Pancreas (tissue), 10 donors: ENCODE data around the gene ANKRD36C. TPM values are rescaled to one million over a fixed set of nuclear protein-coding genes. Genes with fewer than 3 reads are reported as not detected.
A peak's percentile ranks its signal among the peaks of the same experiment; 100 is the strongest.
"Not testable (repeated sequence)": the region's sequence is repeated elsewhere in the genome, so short reads cannot be mapped to it uniquely, and the experiment has no call there.

ENCODE experiments used
- ATAC-seq, 4 donors: fragments of 200-7000 bp; cut with Tn5 transposase; one replicate each; pipeline versions ENCODE4 v1.8.0 to v1.9.1; 2020; ENCODE audit warnings: mild to moderate bottlenecking in 4 of 4, moderate library complexity in 4 of 4
- DNase-seq, 6 donors: peaks; one replicate each; pipeline ENCODE4 v3.0.0-alpha.2; 2020
- FAIRE-seq: peaks from 2 replicates; lab custom pipeline; 2012; peaks lifted over from hg19 to GRCh38; lab: Jason Lieb, UNC
- H3K27ac ChIP-seq, 4 donors: fragments of 200-600 bp; sonication (generic); 1 replicate in 3 of 4; 2 replicates in 1 of 4; pipeline versions ENCODE4 v1.5.0 to v1.8.0; 2020
- H3K27me3 ChIP-seq, 4 donors: fragments of 200-600 bp; one replicate each; pipeline ENCODE4 v1.8.0; 2021
- H3K36me3 ChIP-seq, 3 donors: fragments of 200-600 bp; sonication (generic) in 1 of 3; one replicate each; pipeline versions ENCODE4 v1.5.0 to v1.8.0; 2020 to 2021
- H3K4me1 ChIP-seq, 3 donors: fragments of 200-600 bp; one replicate each; pipeline ENCODE4 v1.8.0; 2021
- H3K4me3 ChIP-seq, 4 donors: fragments of 200-600 bp; sonication (generic) in 2 of 4; one replicate each; pipeline versions ENCODE4 v1.5.0 to v1.8.0; 2020 to 2021
- H3K9me3 ChIP-seq, 4 donors: fragments of 200-600 bp; one replicate each; pipeline ENCODE4 v1.8.0; 2021
- WGBS, 2 donors: extraction: QIAGEN DNeasy Blood & Tissue Kit; methylation state at CpG; one replicate each; pipeline ENCODE4 v1.1.7; 2013; 5-methylcytosine and 5-hydroxymethylcytosine counted together
- intact Hi-C, 3 donors: fragments of 100-400 bp; cut with DNase I; formaldehyde crosslinking; loops; one replicate each; pipeline versions ENCODE4 v1.11.1 to v1.14.2; 2022
- polyA plus RNA-seq, 2 donors: library from polyadenylated mRNA; stranded (reverse); fragments of 200-250 nt; gene quantifications; one replicate each; pipeline ENCODE4 v1.2.3, GENCODE V29; 2013
- total RNA-seq, 6 donors: library from RNA; stranded (reverse); fragmentation: NEBNext Ultra II Directional in 4 of 6; extraction: Animal tissue kit (Norgen Biotek cat#: 25700) in 4 of 6; gene quantifications; one replicate each; pipeline versions ENCODE4 v1.2.1 to v1.2.4, GENCODE V29; 2021 to 2023
- donor health status: healthy with polysubstance abuse.
- donor health status: DM: no; HTN: no; CAD: no; lungs with moderate emphysema.
- donor health status: DM: no; HTN: no; CAD: no.
- donor health status: control.
- donor health status: control.
- donor health status: Bipolar disorder and iron deficiency.
- donor health status: DM: yes; HTN: yes; CAD: no.
- donor health status: DM: no; HTN: no; CAD: no.
- donor health status: DM: no; HTN: no; CAD: no.
- donor health status: DM: yes; HTN: yes; CAD: no.

Gene ANKRD36C
- total and polyA plus RNA-seq, 8 donors, result 2.2 to 36.2 (median 11.6) TPM

GRCh38 chr2:95948039-95948438, 43.6 kb downstream of the ANKRD36C start:
- intact Hi-C loops, H3K9me3 ChIP-seq, H3K27ac ChIP-seq, H3K27me3 ChIP-seq, H3K36me3 ChIP-seq, H3K4me1 ChIP-seq, ATAC-seq, DNase-seq, H3K4me3 ChIP-seq: not testable (repeated sequence)
- FAIRE-seq, result peak; percentile 84
- WGBS, 2 donors, result 76 to 80% methylated on average over 1 of the region's 1 CpG

GRCh38 chr2:95939947-95940346, 51.7 kb downstream of the ANKRD36C start:
- H3K4me3 ChIP-seq, H3K27ac ChIP-seq, H3K36me3 ChIP-seq, FAIRE-seq, H3K9me3 ChIP-seq, H3K27me3 ChIP-seq, H3K4me1 ChIP-seq, intact Hi-C loops, ATAC-seq: not testable (repeated sequence)
- 84 to 89% methylated on average over 11 of the region's 11 CpGs for WGBS, 2 donors
- peak in 1 of 6 donors; percentile 55 for DNase-seq

- H3K36me3 ChIP-seq, H3K4me1 ChIP-seq, H3K9me3 ChIP-seq, H3K27ac ChIP-seq, H3K27me3 ChIP-seq, ATAC-seq, FAIRE-seq, DNase-seq, H3K4me3 ChIP-seq, intact Hi-C loops: not testable (repeated sequence)
- 91 to 98% methylated on average over 3 of the region's 3 CpGs for WGBS, 2 donors
Measured at GRCh38 chr2:95930740-95931139, 60.9 kb downstream of the ANKRD36C start.

GRCh38 chr2:95917007-95917406, 74.6 kb downstream of the ANKRD36C start:
- 65 to 69% methylated on average over 1 of the region's 1 CpG for WGBS, 2 donors
- peaks cover 0 to 11% (median 0%) of the 10 kb centered on the region in 3 donors for H3K4me1 ChIP-seq
- ATAC-seq, H3K27ac ChIP-seq, H3K27me3 ChIP-seq, FAIRE-seq, H3K36me3 ChIP-seq, intact Hi-C loops, DNase-seq, H3K9me3 ChIP-seq, H3K4me3 ChIP-seq: not testable (repeated sequence)

- H3K36me3 ChIP-seq, ATAC-seq, DNase-seq, H3K9me3 ChIP-seq, FAIRE-seq, intact Hi-C loops, H3K4me3 ChIP-seq, H3K27me3 ChIP-seq: not testable (repeated sequence)
- peaks cover 0 to 21% (median 0%) of the 10 kb centered on the region in 3 donors for H3K4me1 ChIP-seq
- peak overlapping the region in 2 of 4 donors; percentile 19 to 43 for H3K27ac ChIP-seq
Measured at GRCh38 chr2:95915131-95915530, 76.5 kb downstream of the ANKRD36C start.

- H3K36me3 ChIP-seq, H3K27me3 ChIP-seq, FAIRE-seq, ATAC-seq, DNase-seq, H3K9me3 ChIP-seq, H3K4me3 ChIP-seq, intact Hi-C loops: not testable (repeated sequence)
- peak overlapping the region in 1 of 4 donors; percentile 56 for H3K27ac ChIP-seq
- 62 to 64% methylated on average over 5 of the region's 5 CpGs for WGBS, 2 donors
- peaks cover 0 to 21% (median 0%) of the 10 kb centered on the region in 3 donors for H3K4me1 ChIP-seq
Measured at GRCh38 chr2:95911431-95911830, 80.2 kb downstream of the ANKRD36C start.

- FAIRE-seq, DNase-seq, H3K4me1 ChIP-seq, ATAC-seq, H3K36me3 ChIP-seq, H3K4me3 ChIP-seq, H3K9me3 ChIP-seq, H3K27ac ChIP-seq, H3K27me3 ChIP-seq, intact Hi-C loops: not testable (repeated sequence)
- WGBS, 2 donors, result 14 to 20% methylated on average over 2 of the region's 2 CpGs
Measured at GRCh38 chr2:95894443-95894842, 97.2 kb downstream of the ANKRD36C start.

GRCh38 chr2:95867929-95868328, 123.7 kb downstream of the ANKRD36C start:
- intact Hi-C loops, H3K4me3 ChIP-seq, H3K9me3 ChIP-seq, H3K27ac ChIP-seq, H3K27me3 ChIP-seq, H3K4me1 ChIP-seq, H3K36me3 ChIP-seq, DNase-seq, ATAC-seq, FAIRE-seq: not testable (repeated sequence)
- WGBS, 2 donors, result 97 to 100% methylated on average over 1 of the region's 1 CpG

GRCh38 chr2:95867047-95867677, 124.5 kb downstream of the ANKRD36C start:
- DNase-seq, H3K4me1 ChIP-seq, H3K27me3 ChIP-seq, intact Hi-C loops, H3K27ac ChIP-seq, FAIRE-seq, H3K4me3 ChIP-seq, H3K36me3 ChIP-seq, H3K9me3 ChIP-seq: not testable (repeated sequence)
- no CpG with 5 or more reads among the region's 2 CpGs for whole genome bisulfite sequencing, 2 donors
- peak in 1 of 4 donors; percentile 15 for ATAC-seq

- H3K36me3 ChIP-seq, H3K27ac ChIP-seq, FAIRE-seq, DNase-seq, H3K9me3 ChIP-seq, ATAC-seq, H3K4me3 ChIP-seq, intact Hi-C loops, H3K27me3 ChIP-seq, H3K4me1 ChIP-seq: not testable (repeated sequence)
- WGBS, 2 donors, result 71 to 83% methylated on average over 2 to 3 of the region's 3 CpGs
Measured at GRCh38 chr2:95862121-95862520, 129.5 kb downstream of the ANKRD36C start.
